Measurements from ENCODE around the gene PPP3R2. TPM values are rescaled to one million over a fixed set of nuclear protein-coding genes. Genes with fewer than 3 reads are reported as not detected.

Gene PPP3R2
- total RNA-seq, 1 donor from 2014 or later, result not detected

GRCh38 chr9:101632611-101633010, 37.8 kb upstream of the PPP3R2 start:
- Histone ChIP-seq H2AFZ (ENCODE audit: low read depth, low read length) (no peak overlapping the region), H4K20me1 (ENCODE audit: insufficient read depth, low read length) (no peaks in the 10 kb centered on the region), H3K9ac (ENCODE audit: low read length) (no peak overlapping the region), H3K9me3 (ENCODE audit: insufficient read depth, low read depth, low read length) (no peaks in the 10 kb centered on the region), H3K4me1 (ENCODE audit: insufficient read depth, low read length) (no peaks in the 10 kb centered on the region), H3K36me3 (ENCODE audit: insufficient read depth, low read length) (no peaks in the 10 kb centered on the region), H3K27me3 (ENCODE audit: insufficient read depth, low read length) (no peaks in the 10 kb centered on the region), H3K27ac (ENCODE audit: low read depth, low read length) (no peak overlapping the region), H3K4me3 (ENCODE audit: insufficient read depth, low read depth, low read length) (no peak overlapping the region), H3K79me2 (ENCODE audit: insufficient read depth, low read length) (no peaks in the 10 kb centered on the region), H3K4me2 (ENCODE audit: low read length) (no peak overlapping the region)
- H3K9me3 Mint-ChIP-seq (ENCODE audit: unreplicated experiment), result no peaks in the 10 kb centered on the region
- no peaks in the 10 kb centered on the region for H3K4me1 Mint-ChIP-seq (ENCODE audit: low read depth, unreplicated experiment)
- H3K4me3 Mint-ChIP-seq (ENCODE audit: unreplicated experiment), result no peak overlapping the region
- H3K27me3 Mint-ChIP-seq (ENCODE audit: low read depth, unreplicated experiment), result no peaks in the 10 kb centered on the region
- H3K36me3 Mint-ChIP-seq (ENCODE audit: low read depth, unreplicated experiment), result no peaks in the 10 kb centered on the region
- no peak overlapping the region for H3K27ac Mint-ChIP-seq (ENCODE audit: unreplicated experiment)
- DNase-seq (ENCODE audit: low read depth) (no peak), FAIRE-seq (no peak)
- TF ChIP-seq CTCF (IDR thresholded peaks at IDR 0.05; ENCODE audit: insufficient read depth, low read depth, low read length) (no peak), EZH2 (IDR thresholded peaks at IDR 0.05; ENCODE audit: insufficient read depth, low read length) (no peak)

GRCh38 chr9:101631892-101632291, 37.1 kb upstream of the PPP3R2 start:
- no peak for FAIRE-seq
- H2AFZ ChIP-seq (ENCODE audit: low read depth, low read length), result no peak overlapping the region
- H3K27me3 Mint-ChIP-seq (ENCODE audit: low read depth, unreplicated experiment), result no peaks in the 10 kb centered on the region

More at GRCh38 chr9:101631892-101632291, 37.1 kb upstream of the PPP3R2 start:
- TF ChIP-seq EZH2 (IDR thresholded peaks at IDR 0.05; ENCODE audit: insufficient read depth, low read length), result no peak
- TF ChIP-seq CTCF (IDR thresholded peaks at IDR 0.05; ENCODE audit: insufficient read depth, low read depth, low read length), result no peak
- Histone ChIP-seq H3K9ac (ENCODE audit: low read length) (no peak overlapping the region), H3K4me2 (ENCODE audit: low read length) (no peak overlapping the region), H3K9me3 (ENCODE audit: insufficient read depth, low read depth, low read length) (no peaks in the 10 kb centered on the region), H4K20me1 (ENCODE audit: insufficient read depth, low read length) (no peaks in the 10 kb centered on the region), H3K79me2 (ENCODE audit: insufficient read depth, low read length) (no peaks in the 10 kb centered on the region), H3K4me1 (ENCODE audit: insufficient read depth, low read length) (no peaks in the 10 kb centered on the region), H3K36me3 (ENCODE audit: insufficient read depth, low read length) (no peaks in the 10 kb centered on the region), H3K4me3 (ENCODE audit: insufficient read depth, low read depth, low read length) (no peak overlapping the region), H3K27ac (ENCODE audit: low read depth, low read length) (no peak overlapping the region), H3K27me3 (ENCODE audit: insufficient read depth, low read length) (no peaks in the 10 kb centered on the region)
- no peaks in the 10 kb centered on the region for H3K4me1 Mint-ChIP-seq (ENCODE audit: low read depth, unreplicated experiment)
- H3K36me3 Mint-ChIP-seq (ENCODE audit: low read depth, unreplicated experiment), result no peaks in the 10 kb centered on the region
- no peak overlapping the region for H3K27ac Mint-ChIP-seq (ENCODE audit: unreplicated experiment)
- no peaks in the 10 kb centered on the region for H3K9me3 Mint-ChIP-seq (ENCODE audit: unreplicated experiment)
- no peak for DNase-seq (ENCODE audit: low read depth)
- H3K4me3 Mint-ChIP-seq (ENCODE audit: unreplicated experiment), result no peak overlapping the region

Measured in astrocyte (in vitro differentiated cells and primary cell).